ENCODE data around the gene NTM. TPM values are rescaled to one million over a fixed set of nuclear protein-coding genes. Genes with fewer than 3 reads are reported as not detected.

Gene NTM
- total and polyA plus RNA-seq, 2 donors (not counting 1 experiment from before 2014, with no cell fraction given): 12.3 to 28.6 TPM

DNA sequence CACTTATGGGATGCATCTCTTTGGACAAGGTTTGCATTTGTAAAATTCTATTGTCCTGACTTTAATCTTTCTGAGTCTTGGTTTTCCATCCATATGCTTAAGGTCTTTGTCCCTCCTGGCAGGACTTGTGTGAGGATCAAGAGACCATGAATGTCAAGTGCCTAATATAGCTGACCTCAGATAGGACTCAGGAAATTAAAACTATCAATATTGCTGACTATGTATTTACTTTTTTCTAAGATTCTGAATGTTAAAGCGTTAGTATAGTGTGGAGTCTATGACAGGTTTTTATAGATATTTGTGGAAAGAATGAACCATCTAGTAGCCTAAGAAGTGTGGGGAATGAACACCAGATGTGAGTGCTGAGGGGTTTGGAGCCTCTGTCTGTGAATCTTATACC, 637.8 kb downstream of the NTM start:
- H4K20me1 ChIP-seq (ENCODE audit: control insufficient read depth, extremely low read depth, insufficient read depth, low read length): no peaks in the 10 kb centered on the region
- no peak overlapping the region for H2AFZ ChIP-seq (ENCODE audit: low read length)
- H3K27me3 ChIP-seq (ENCODE audit: control insufficient read depth, insufficient read depth, low read length): no peaks in the 10 kb centered on the region
- no peak overlapping the region for H3K27ac ChIP-seq (ENCODE audit: insufficient read depth, low read length)
- H3K79me2 ChIP-seq (ENCODE audit: control insufficient read depth, insufficient read depth, low read length): no peaks in the 10 kb centered on the region
- no peak for DNase-seq (ENCODE audit: low read depth in 2 of 2)
- no peaks in the 10 kb centered on the region for H3K4me1 ChIP-seq (ENCODE audit: control insufficient read depth, extremely low read depth, insufficient read depth, low read length)
- H3K4me2 ChIP-seq (ENCODE audit: extremely low read depth, insufficient read depth, low read length): no peak overlapping the region
- no peaks in the 10 kb centered on the region for H3K36me3 ChIP-seq (ENCODE audit: control insufficient read depth, insufficient read depth, low read length)
- H3K9ac ChIP-seq (ENCODE audit: insufficient read depth, low read length): no peak overlapping the region
- TF ChIP-seq CTCF (conservative IDR thresholded peaks at IDR 0.05 in 1 of 2, IDR thresholded peaks at IDR 0.05 in 1 of 2; ENCODE audit: low read depth in 1 of 2, low read length in 2 of 2): no peak
- TF ChIP-seq EZH2 (IDR thresholded peaks at IDR 0.05; ENCODE audit: low read length, missing control alignments): no peak
- no peaks in the 10 kb centered on the region for H3K9me3 ChIP-seq (ENCODE audit: control insufficient read depth, insufficient read depth, low read depth, low read length)
- H3K4me3 ChIP-seq (replicated peaks in 1 of 4; ENCODE audit: control extremely low read depth in 1 of 4, insufficient read depth in 1 of 4, low read depth in 3 of 4, low read length in 4 of 4): no peak overlapping the region

GRCh38 chr11:132008872-132009271, 638.5 kb downstream of the NTM start:
- Histone ChIP-seq H3K4me3 (replicated peaks in 1 of 4; ENCODE audit: control extremely low read depth in 1 of 4, insufficient read depth in 1 of 4, low read depth in 3 of 4, low read length in 4 of 4) (no peak overlapping the region), H3K36me3 (ENCODE audit: control insufficient read depth, insufficient read depth, low read length) (no peaks in the 10 kb centered on the region), H3K27me3 (ENCODE audit: control insufficient read depth, insufficient read depth, low read length) (no peaks in the 10 kb centered on the region), H4K20me1 (ENCODE audit: control insufficient read depth, extremely low read depth, insufficient read depth, low read length) (no peaks in the 10 kb centered on the region), H3K79me2 (ENCODE audit: control insufficient read depth, insufficient read depth, low read length) (no peaks in the 10 kb centered on the region), H2AFZ (ENCODE audit: low read length) (no peak overlapping the region), H3K4me1 (ENCODE audit: control insufficient read depth, extremely low read depth, insufficient read depth, low read length) (no peaks in the 10 kb centered on the region), H3K27ac (ENCODE audit: insufficient read depth, low read length) (no peak overlapping the region), H3K9me3 (ENCODE audit: control insufficient read depth, insufficient read depth, low read depth, low read length) (no peaks in the 10 kb centered on the region), H3K9ac (ENCODE audit: insufficient read depth, low read length) (no peak overlapping the region), H3K4me2 (ENCODE audit: extremely low read depth, insufficient read depth, low read length) (no peak overlapping the region)
- no peak for DNase-seq (ENCODE audit: low read depth in 2 of 2)
- no peak for TF ChIP-seq CTCF (conservative IDR thresholded peaks at IDR 0.05 in 1 of 2, IDR thresholded peaks at IDR 0.05 in 1 of 2; ENCODE audit: low read depth in 1 of 2, low read length in 2 of 2)
- TF ChIP-seq EZH2 (IDR thresholded peaks at IDR 0.05; ENCODE audit: low read length, missing control alignments): no peak

DNA sequence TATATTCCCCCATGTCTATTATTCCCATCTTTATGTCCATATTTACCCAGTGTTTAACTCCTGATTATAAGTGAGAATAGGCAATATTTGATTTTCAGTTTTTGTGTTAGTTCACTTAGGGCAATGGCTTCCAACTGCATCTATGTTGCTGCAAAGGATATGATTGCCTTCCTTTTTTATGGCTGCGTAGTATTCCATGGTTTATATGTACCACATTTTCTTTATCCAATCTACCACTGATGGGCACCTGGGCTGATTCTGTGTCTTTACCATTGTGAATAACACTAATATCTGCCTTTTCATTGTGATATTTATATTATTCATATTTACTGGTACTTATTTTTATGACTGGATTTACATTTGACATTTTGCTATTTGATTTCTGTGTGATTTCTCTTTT, 649.6 kb downstream of the NTM start:
- no peak overlapping the region for H3K9ac ChIP-seq (ENCODE audit: insufficient read depth, low read length)
- no peaks in the 10 kb centered on the region for H3K79me2 ChIP-seq (ENCODE audit: control insufficient read depth, insufficient read depth, low read length)
- H2AFZ ChIP-seq (ENCODE audit: low read length): no peak overlapping the region
- H3K36me3 ChIP-seq (ENCODE audit: control insufficient read depth, insufficient read depth, low read length): no peaks in the 10 kb centered on the region
- TF ChIP-seq CTCF (conservative IDR thresholded peaks at IDR 0.05 in 1 of 2, IDR thresholded peaks at IDR 0.05 in 1 of 2; ENCODE audit: low read depth in 1 of 2, low read length in 2 of 2) (no peak), EZH2 (IDR thresholded peaks at IDR 0.05; ENCODE audit: low read length, missing control alignments) (no peak)
- H3K4me3 ChIP-seq (replicated peaks in 1 of 4; ENCODE audit: control extremely low read depth in 1 of 4, insufficient read depth in 1 of 4, low read depth in 3 of 4, low read length in 4 of 4): no peak overlapping the region
- no peaks in the 10 kb centered on the region for H3K27me3 ChIP-seq (ENCODE audit: control insufficient read depth, insufficient read depth, low read length)
- no peaks in the 10 kb centered on the region for H3K9me3 ChIP-seq (ENCODE audit: control insufficient read depth, insufficient read depth, low read depth, low read length)
- no peak overlapping the region for H3K27ac ChIP-seq (ENCODE audit: insufficient read depth, low read length)
- no peaks in the 10 kb centered on the region for H4K20me1 ChIP-seq (ENCODE audit: control insufficient read depth, extremely low read depth, insufficient read depth, low read length)
- H3K4me1 ChIP-seq (ENCODE audit: control insufficient read depth, extremely low read depth, insufficient read depth, low read length): peaks cover 12% of the 10 kb centered on the region
- no peak for DNase-seq (ENCODE audit: low read depth in 2 of 2)
- H3K4me2 ChIP-seq (ENCODE audit: extremely low read depth, insufficient read depth, low read length): no peak overlapping the region
